Measurements from ENCODE around the gene NOS1AP.

GRCh38 chr1:162364498-162364897, 295.0 kb downstream of the NOS1AP start:
- TF ChIP-seq POLR2AphosphoS5 (IDR thresholded peaks at IDR 0.05; ENCODE audit: low read depth, low read length) (no peak), MAX (IDR thresholded peaks at IDR 0.05; ENCODE audit: low read depth) (no peak), RAD21 (IDR thresholded peaks at IDR 0.05; ENCODE audit: low read length) (no peak), FOXJ3 (CRISPR knock-in tag; IDR thresholded peaks at IDR 0.05) (no peak), CTCF (IDR thresholded peaks at IDR 0.05) (no peak), SIN3A (IDR thresholded peaks at IDR 0.05; ENCODE audit: borderline replicate concordance, low read depth, low read length) (no peak), EP300 (IDR thresholded peaks at IDR 0.05; ENCODE audit: borderline replicate concordance in 1 of 2, low read depth in 1 of 2, low read length in 1 of 2) (no peak), FOXM1 (IDR thresholded peaks at IDR 0.05; ENCODE audit: low read depth) (no peak), ZBTB33 (IDR thresholded peaks at IDR 0.05; ENCODE audit: borderline replicate concordance, low read depth) (no peak)

All from SK-N-SH (cell line).